HG03520 (cell line): ENCODE data around the gene SKIC2.
A peak's percentile ranks its signal among the peaks of the same experiment; 100 is the strongest.

ENCODE experiments used
- ATAC-seq: cut with Tn5 transposase; IDR thresholded peaks from one replicate; pipeline ENCODE4 v1.9.1; 2021; ENCODE audit warnings: mild to moderate bottlenecking, moderate library complexity; ENCODE audit not compliant: unreplicated experiment

SKIC2 gene

GRCh38 chr6:31945507-31946369, 13.2 kb upstream of the SKIC2 start, which contains the start of gene CFB:
TSS of gene CFB (plus strand) at chr6:31946095. CDS start at chr6:31946222, 127 bp downstream.
- no peak for ATAC-seq

DNA sequence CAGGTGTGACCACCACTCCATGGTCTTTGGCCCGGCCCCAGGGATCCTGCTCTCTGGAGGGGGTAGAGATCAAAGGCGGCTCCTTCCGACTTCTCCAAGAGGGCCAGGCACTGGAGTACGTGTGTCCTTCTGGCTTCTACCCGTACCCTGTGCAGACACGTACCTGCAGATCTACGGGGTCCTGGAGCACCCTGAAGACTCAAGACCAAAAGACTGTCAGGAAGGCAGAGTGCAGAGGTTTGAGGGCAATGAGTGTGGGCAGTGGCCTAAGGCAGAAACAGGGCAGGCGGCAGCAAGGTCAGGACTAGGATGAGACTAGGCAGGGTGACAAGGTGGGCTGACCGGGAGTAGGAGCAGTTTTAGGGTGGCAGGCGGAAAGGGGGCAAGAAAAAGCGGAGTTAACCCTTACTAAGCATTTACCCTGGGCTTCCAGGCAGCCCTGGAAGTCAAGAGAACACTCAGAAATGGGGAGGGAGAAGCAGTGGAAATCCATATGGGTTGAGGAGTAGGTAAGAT, 12.5 kb upstream of the SKIC2 start:
- ATAC-seq, result no peak

- no peak for ATAC-seq
Observed at GRCh38 chr6:31947070-31947675, 11.8 kb upstream of the SKIC2 start.

- no peak for ATAC-seq
Observed at GRCh38 chr6:31947864-31948263, 11.1 kb upstream of the SKIC2 start.

GRCh38 chr6:31948306-31948705, 10.7 kb upstream of the SKIC2 start:
- no peak for ATAC-seq

DNA sequence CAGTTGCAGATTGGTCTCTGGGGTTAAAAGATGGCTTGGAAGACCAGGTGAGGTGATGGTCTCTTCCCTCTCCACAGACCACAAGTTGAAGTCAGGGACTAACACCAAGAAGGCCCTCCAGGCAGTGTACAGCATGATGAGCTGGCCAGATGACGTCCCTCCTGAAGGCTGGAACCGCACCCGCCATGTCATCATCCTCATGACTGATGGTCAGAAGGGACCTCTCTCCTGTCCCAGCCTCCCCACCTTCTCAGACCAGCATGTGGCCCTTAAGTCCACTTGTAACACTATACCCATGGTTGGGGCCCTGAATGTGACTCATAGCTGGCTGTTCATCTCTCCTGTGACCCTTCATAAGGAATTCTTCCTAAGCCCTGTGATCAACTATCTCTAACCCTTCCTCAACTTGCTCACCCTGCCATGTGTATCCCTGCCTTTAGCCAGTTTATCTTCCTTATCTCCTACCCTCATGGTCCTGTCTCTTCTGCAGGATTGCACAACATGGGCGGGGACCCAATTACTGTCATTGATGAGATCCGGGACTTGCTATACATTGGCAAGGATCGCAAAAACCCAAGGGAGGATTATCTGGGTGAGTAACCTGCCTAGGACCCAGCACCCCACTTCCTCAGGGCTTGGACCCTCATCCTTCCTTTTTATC, 10.1 kb upstream of the SKIC2 start:
- ATAC-seq, result no peak

DNA sequence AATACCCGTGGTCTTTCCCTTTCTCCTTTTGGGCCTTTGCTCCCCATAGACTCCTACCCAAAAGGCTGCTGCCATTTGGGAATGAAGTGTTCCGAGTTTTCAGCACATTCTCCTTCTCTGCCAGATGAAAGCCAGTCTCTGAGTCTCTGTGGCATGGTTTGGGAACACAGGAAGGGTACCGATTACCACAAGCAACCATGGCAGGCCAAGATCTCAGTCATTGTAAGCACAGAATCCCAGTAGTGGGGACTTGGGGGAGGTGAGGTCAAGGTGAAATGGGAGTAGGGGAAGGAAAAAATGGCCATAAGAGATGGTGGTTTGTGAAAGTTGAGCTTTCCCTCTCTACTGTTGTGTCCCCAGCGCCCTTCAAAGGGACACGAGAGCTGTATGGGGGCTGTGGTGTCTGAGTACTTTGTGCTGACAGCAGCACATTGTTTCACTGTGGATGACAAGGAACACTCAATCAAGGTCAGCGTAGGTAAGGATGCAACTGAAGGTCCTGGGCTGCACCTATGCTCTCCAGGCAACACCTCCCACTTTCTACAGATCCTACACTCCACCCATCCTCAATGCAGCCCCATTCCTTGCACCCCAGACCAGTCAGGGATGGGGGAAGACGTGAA, 8.9 kb upstream of the SKIC2 start:
- ATAC-seq, result no peak

DNA sequence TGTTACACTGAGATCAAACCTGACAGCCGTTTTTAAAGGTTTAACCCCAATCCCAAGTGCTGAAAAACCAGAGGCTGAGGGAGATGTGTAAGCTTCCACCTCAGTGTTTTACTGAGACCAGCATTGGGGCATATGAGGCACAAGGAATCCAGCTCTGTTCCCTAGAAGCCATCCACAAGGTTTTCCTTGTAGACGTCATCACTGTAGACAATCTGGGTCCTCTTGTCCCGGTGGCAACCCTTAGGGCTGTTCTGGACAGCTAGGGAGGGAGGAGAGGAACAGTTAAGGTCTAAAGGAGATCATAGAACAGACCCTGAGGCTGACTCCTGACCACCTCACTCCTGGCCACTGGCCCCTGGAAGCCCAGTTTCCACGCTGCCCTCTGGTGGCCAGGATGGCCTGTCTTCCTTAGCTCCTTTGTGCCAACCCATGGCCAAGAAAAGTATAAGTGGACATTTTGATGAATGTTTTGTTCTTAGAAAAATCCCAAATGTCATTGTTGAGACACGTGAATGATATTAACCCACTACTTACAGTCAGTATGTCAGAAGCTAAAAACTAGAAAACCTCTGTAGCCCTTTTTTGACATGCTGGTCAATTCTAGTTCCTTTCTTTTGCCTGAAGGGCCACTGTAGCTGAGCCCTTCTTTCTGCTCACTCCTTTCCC, 6.7 kb upstream of the SKIC2 start:
- ATAC-seq, result no peak

DNA sequence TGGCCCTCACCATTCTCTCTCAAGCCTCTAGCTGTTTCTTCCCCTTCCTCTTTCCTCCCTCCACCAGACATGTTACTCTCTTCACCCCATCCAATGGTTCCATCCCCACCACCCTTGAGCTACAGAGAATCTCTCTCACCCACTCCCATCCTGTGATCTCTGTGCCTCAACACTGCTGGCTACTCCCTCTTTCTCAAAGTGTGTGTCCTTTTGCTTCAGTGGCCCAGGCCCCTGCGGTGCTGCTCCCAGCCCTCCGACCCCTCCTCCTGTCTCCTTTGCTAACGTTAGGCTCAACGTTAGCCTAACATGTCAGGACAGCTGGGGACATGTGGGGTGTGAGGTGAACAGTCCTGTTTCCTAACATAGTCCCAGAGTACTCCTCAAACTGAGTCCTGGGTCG, 6.1 kb upstream of the SKIC2 start:
- ATAC-seq, result no peak

DNA sequence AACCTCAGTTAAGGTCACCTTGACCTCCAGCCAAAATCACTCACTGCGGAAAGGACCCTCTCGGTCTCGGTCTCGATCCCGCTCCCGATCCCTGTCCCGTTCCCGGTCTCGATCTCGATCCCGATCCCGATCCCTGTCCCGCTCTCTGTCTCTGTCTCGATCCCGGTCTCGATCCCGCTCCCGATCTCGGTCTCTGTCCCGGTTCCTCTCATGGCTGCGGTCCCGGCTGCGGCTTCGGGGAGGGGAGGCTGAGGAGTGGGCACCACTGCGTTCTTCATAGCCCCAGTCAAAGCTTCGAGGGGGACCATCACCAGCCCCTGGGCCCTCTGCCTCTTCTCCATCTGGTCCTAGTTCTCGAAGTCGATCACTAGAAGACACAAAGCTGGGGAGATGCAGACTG, 4.5 kb upstream of the SKIC2 start:
- no peak for ATAC-seq

DNA sequence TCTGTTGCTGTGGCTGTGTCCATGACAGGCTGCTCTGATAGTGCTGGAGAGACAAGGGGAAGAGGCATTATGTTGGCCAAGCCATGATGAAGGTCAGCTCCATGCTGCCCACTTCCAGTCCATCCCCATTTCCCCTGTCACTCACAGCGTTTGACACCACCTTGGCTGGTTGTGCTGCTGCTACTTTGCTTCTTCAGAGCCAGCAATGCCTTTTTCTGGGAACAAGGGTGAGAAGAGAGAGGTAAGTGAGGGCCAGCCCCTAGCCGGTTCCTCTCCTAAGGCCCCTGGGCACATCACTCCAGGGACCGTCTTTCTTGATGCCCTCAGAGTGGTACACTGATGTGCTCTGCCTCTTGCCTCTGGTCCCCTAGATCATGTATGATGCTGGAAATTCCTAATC, 2.2 kb upstream of the SKIC2 start:
- ATAC-seq, result no peak

DNA sequence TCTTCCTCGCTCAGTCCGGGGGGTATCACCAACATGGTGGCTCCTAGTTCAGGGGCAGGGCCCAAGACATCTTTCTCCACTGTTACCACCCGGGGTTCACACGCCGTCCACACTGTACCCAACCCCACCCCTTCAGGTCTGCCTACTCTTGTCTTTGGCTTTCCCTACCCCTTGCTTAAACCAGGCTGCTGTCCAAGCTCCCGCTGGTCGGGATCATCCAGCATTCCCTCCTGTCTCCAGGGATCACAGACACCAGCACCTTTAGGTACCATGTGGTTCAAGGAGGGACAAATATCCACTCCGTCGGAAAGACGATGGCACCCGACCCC, 599 bp upstream of the SKIC2 start:
- peak; percentile 7 for ATAC-seq

- no peak for ATAC-seq
Observed at GRCh38 chr6:31961616-31962015, 2.6 kb downstream of the SKIC2 start.

- ATAC-seq, result no peak
Observed at GRCh38 chr6:31963921-31964320, 4.9 kb downstream of the SKIC2 start.

GRCh38 chr6:31965700-31966099, 6.7 kb downstream of the SKIC2 start:
- ATAC-seq, result no peak

GRCh38 chr6:31966506-31966905, 7.5 kb downstream of the SKIC2 start:
- ATAC-seq, result no peak

DNA sequence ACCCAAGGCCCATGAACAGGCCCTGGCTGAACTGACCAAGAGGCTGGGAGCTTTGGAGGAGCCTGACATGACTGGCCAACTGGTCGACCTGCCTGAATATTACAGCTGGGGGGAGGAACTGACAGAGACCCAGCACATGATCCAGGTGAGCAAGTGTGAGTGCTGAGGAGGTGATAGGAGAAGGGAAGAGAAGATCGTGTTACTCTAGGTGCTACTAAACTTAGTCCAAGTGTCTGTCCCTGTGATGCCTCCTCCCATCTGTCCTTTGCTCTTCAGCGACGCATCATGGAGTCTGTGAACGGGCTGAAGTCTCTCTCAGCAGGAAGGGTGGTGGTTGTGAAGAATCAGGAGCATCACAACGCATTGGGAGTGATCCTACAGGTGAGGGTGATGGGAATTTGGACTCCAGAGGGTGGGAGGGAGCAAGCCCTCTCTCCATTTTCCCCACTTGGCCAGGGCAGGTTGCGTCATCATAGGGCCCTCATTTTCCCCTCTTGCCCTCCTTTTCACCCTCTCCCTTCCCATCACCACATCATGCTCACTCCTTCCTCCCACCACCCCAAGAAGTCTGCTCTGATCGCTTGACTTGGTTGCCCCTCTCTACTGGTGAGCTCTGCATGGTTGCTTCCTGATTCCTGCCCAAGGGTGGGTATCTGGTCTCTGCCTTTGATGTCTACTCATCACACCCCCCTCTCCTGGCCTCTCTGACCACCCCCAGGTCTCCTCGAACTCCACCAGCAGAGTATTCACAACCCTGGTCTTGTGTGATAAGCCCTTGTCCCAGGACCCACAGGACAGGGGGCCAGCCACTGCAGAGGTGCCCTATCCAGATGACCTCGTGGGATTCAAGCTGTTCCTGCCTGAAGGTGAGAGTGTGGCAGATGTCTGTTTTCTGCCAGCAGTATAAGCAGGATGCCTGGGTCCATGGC, 8.3 kb downstream of the SKIC2 start:
- ATAC-seq, result no peak

- no peak for ATAC-seq
Observed at GRCh38 chr6:31967926-31968320, 8.9 kb downstream of the SKIC2 start.

- no peak for ATAC-seq
Observed at GRCh38 chr6:31968326-31968725, 9.4 kb downstream of the SKIC2 start.
